GM19351 (cell line): ENCODE data around the gene TRIM9.

Source experiments
- ATAC-seq: cut with Tn5 transposase; IDR thresholded peaks from one replicate; pipeline ENCODE4 v1.9.1; 2021; ENCODE audit warnings: mild to moderate bottlenecking, moderate library complexity; ENCODE audit not compliant: unreplicated experiment

The TRIM9 gene

GRCh38 chr14:51093371-51094281 is 1.3 kb downstream of the TRIM9 start:
- no peak for ATAC-seq

DNA sequence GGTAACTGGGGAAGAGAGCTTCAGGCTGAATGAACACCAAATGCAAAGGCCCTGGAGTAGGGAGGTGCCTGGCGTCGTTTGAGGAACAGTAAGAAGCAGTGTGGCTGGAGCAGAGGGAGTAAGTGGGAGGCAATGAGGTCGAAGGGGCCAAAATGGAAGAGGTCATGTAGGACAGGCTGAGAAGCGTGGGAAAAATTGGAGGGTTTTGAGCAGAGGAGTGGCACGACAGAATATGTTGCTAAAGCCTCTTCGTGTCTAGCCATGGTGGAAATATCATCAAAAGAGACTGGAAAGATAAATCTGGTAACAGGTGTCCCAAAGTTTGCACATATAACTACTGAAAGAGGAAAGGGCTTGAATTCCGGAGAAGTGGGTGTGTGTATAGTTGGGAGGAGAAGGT is 1.9 kb downstream of the TRIM9 start:
- ATAC-seq: no peak

- ATAC-seq: no peak
Observed at GRCh38 chr14:51089278-51089677, 5.6 kb downstream of the TRIM9 start.

- ATAC-seq: peak; percentile 38
Observed at GRCh38 chr14:51087031-51087441, 7.9 kb downstream of the TRIM9 start.

GRCh38 chr14:51086044-51086443 is 8.9 kb downstream of the TRIM9 start:
- no peak for ATAC-seq

- no peak for ATAC-seq
Observed at GRCh38 chr14:51084962-51085361, 9.9 kb downstream of the TRIM9 start.

- no peak for ATAC-seq
Observed at GRCh38 chr14:51084507-51084906, 10.4 kb downstream of the TRIM9 start.

GRCh38 chr14:51082349-51082748 is 12.6 kb downstream of the TRIM9 start:
- no peak for ATAC-seq

GRCh38 chr14:51081712-51082111 is 13.2 kb downstream of the TRIM9 start:
- no peak for ATAC-seq

GRCh38 chr14:51081209-51081608 is 13.7 kb downstream of the TRIM9 start:
- no peak for ATAC-seq

GRCh38 chr14:51080645-51081044 is 14.3 kb downstream of the TRIM9 start:
- no peak for ATAC-seq

GRCh38 chr14:51079489-51079888 is 15.4 kb downstream of the TRIM9 start:
- no peak for ATAC-seq

GRCh38 chr14:51079085-51079484 is 15.8 kb downstream of the TRIM9 start:
- no peak for ATAC-seq

- no peak for ATAC-seq
Observed at GRCh38 chr14:51074701-51075385, 20.1 kb downstream of the TRIM9 start.

- no peak for ATAC-seq
Observed at GRCh38 chr14:51073731-51074130, 21.2 kb downstream of the TRIM9 start.

- no peak for ATAC-seq
Observed at GRCh38 chr14:51072976-51073375, 21.9 kb downstream of the TRIM9 start.

- ATAC-seq: no peak
Observed at GRCh38 chr14:51071857-51072256, 23.0 kb downstream of the TRIM9 start.

DNA sequence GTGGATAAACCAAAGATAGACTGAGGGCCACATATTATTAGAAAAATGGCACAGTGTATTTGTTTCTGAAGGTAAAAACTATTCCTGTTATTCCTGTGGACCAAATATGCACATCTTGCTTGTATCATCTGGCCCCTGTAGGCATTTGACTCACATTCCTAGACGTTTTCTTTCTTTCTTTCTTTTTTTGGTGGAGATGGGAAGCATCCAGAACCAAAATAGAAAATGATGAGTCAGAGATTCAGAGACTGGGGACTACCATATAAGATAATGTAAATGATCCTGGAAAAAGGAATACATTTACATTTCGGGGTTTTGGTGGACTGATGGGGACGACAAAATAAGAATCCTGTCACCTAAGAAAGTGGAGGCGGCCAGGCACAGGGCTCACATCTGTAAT is 24.2 kb downstream of the TRIM9 start:
- ATAC-seq: no peak

DNA sequence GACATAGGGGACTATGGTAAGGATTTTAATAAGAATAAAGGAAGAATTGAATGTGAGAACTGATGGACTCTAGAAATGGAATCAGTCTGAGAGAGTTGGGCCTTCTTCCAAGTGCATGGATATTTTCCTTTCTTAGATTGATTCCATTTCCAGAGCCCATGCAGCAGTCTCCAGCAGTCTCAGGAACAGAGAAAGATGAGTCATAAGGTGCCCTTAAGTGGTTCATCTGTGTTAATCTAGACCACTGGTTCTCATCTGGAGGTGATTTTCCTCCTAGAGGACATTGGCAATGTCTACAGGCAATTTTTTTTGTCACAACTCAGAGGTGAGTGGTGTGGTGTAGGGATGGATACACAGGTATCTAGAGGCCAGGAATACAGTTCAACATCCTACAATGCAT is 25.9 kb downstream of the TRIM9 start:
- no peak for ATAC-seq

DNA sequence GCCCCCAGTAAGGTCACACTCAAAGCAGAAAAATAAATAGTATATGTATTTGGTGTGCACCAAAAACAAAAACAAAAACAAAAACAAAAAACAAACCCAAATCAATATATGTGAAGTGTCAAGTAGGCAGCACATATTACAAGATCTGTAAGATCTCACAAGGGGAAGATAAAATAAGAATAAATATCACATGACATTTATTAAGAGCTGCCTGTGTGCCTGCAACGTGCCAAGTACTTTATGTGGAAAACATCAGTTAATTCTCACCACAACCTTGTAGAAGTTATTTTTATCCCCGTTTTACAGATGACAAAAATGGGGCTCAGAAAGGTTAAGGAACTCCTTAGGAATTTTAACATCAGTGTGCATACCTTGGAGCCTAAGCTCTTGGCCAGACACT is 26.6 kb downstream of the TRIM9 start:
- no peak for ATAC-seq

DNA sequence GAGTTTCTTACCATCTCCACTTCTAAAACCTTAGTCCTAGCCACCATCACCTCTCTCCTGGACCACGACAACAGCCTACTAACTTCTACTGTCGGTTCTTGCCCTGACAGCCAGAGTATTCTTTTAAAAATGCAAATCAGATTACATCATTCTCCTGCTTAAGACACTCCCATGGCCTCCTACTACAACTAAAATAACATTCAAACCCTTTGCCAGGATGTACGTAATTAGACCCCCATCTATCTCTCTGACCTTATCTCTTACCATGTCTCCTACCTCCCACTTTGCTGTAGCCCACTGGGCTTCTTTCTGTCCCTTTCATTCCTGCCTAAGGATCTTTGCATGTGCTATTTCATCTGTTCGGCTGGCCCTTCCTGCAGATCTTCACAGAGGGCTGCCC is 27.6 kb downstream of the TRIM9 start:
- no peak for ATAC-seq

GRCh38 chr14:51066576-51066975 is 28.3 kb downstream of the TRIM9 start:
- no peak for ATAC-seq
